Measurements from ENCODE around the gene LHX3.

LHX3 gene

GRCh38 chr9:136191960-136192286 is 13.0 kb downstream of the LHX3 start:
- DNase-seq = no peak
- H3K4me3 ChIP-seq (ENCODE audit: low read depth, low read length) = no peak overlapping the region
- no peaks in the 10 kb centered on the region for H3K36me3 ChIP-seq (replicated peaks)
- H3K27ac ChIP-seq = no peak overlapping the region
- in situ Hi-C loops (cut with HindIII; ENCODE audit: low pct_ligation_motif_present, low sequenced_read_pairs) = no loop called here
- peaks cover 73% of the 10 kb centered on the region for H3K27me3 ChIP-seq (replicated peaks)
- TF ChIP-seq, protein P1, sequence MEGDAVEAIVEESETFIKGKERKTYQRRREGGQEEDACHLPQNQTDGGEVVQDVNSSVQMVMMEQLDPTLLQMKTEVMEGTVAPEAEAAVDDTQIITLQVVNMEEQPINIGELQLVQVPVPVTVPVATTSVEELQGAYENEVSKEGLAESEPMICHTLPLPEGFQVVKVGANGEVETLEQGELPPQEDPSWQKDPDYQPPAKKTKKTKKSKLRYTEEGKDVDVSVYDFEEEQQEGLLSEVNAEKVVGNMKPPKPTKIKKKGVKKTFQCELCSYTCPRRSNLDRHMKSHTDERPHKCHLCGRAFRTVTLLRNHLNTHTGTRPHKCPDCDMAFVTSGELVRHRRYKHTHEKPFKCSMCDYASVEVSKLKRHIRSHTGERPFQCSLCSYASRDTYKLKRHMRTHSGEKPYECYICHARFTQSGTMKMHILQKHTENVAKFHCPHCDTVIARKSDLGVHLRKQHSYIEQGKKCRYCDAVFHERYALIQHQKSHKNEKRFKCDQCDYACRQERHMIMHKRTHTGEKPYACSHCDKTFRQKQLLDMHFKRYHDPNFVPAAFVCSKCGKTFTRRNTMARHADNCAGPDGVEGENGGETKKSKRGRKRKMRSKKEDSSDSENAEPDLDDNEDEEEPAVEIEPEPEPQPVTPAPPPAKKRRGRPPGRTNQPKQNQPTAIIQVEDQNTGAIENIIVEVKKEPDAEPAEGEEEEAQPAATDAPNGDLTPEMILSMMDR (IDR thresholded peaks at IDR 0.05; ENCODE audit: low read depth, low read length, missing control alignments) = no peak

GRCh38 chr9:136191099-136191959 is 13.6 kb downstream of the LHX3 start:
- TF ChIP-seq, protein P1 (IDR thresholded peaks at IDR 0.05; ENCODE audit: low read depth, low read length, missing control alignments) = no peak
- peaks cover 68% of the 10 kb centered on the region for H3K27me3 ChIP-seq (replicated peaks)
- H3K36me3 ChIP-seq (replicated peaks) = no peaks in the 10 kb centered on the region
- H3K27ac ChIP-seq = no peak overlapping the region
- DNase-seq = no peak
- in situ Hi-C loops (cut with HindIII; ENCODE audit: low pct_ligation_motif_present, low sequenced_read_pairs) = no loop called here
- no peak overlapping the region for H3K4me3 ChIP-seq (ENCODE audit: low read depth, low read length)

GRCh38 chr9:136190656-136191055 is 14.3 kb downstream of the LHX3 start:
- Histone ChIP-seq H3K27ac (no peak overlapping the region), H3K36me3 (replicated peaks) (no peaks in the 10 kb centered on the region), H3K27me3 (replicated peaks) (peaks cover 65% of the 10 kb centered on the region), H3K4me3 (ENCODE audit: low read depth, low read length) (no peak overlapping the region)
- in situ Hi-C loops (cut with HindIII; ENCODE audit: low pct_ligation_motif_present, low sequenced_read_pairs) = no loop called here
- TF ChIP-seq, protein P1 (IDR thresholded peaks at IDR 0.05; ENCODE audit: low read depth, low read length, missing control alignments) = no peak
- DNase-seq = no peak

DNA sequence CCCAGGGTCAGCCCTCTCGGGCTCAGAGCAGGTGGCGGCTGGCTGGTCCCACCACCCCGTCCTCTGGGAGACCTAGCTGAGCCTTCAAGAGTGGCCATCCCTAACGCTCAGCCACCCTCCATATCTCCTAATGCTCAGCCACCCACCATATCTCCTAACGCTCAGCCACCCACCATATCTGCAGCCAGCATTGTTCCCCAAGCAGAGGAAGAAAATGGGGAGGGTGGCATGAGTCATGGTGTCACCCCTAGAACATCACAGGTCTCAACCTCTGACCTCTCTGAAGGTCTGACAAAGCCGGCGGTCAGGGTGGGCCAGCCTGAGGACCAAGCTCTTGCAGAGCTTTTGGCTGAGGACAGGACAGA is 14.7 kb downstream of the LHX3 start:
- Histone ChIP-seq H3K27me3 (replicated peaks) (peaks cover 65% of the 10 kb centered on the region), H3K4me3 (ENCODE audit: low read depth, low read length) (no peak overlapping the region), H3K36me3 (replicated peaks) (no peaks in the 10 kb centered on the region), H3K27ac (no peak overlapping the region)
- in situ Hi-C loops (cut with HindIII; ENCODE audit: low pct_ligation_motif_present, low sequenced_read_pairs) = no loop called here
- no peak for DNase-seq
- TF ChIP-seq, protein P1 (IDR thresholded peaks at IDR 0.05; ENCODE audit: low read depth, low read length, missing control alignments) = no peak

DNA sequence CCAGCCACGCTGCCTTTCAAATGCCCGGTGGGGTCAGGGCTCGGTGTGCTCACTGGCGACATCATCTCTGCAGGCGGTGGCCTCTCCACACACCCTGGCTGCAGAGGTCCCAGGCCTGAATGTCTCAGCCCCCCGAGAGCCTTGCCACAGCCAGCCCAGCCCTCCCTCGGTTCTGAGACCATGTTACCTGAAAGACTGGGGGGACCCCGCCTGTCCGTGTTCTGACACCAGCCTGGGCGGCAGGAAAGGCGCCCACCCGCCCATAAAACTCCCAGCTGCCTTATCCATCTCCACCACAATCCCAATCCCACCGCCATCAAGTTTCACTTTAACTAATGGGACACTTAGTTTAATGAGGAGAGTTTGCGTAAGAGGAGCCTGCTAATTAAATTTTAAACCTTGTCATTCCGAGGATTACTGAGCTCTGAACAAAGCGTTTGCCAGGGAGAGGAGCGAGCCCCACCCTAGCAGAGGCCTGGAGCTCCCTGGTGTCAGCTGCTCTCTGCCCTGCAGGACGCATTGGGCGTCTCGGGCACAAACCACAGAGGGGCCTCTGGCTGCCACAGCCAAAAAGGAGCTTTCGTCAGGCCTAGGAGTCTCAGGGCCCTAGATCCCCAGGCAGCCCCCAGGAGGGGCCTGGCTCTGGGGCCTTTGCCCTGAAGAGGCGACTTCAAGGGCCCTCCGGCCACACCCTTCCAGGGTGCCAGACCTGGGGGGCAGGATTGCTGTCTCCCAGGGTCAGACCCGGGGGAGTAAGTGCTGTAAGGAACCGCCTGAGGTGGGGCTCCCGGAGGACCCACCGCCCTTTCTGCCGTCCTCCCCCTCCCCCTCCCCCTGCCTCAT is 15.3 kb downstream of the LHX3 start:
- H3K27ac ChIP-seq = no peak overlapping the region
- H3K36me3 ChIP-seq (replicated peaks) = no peaks in the 10 kb centered on the region
- H3K4me3 ChIP-seq (ENCODE audit: low read depth, low read length) = no peak overlapping the region
- peaks cover 62% of the 10 kb centered on the region for H3K27me3 ChIP-seq (replicated peaks)
- in situ Hi-C loops (cut with HindIII; ENCODE audit: low pct_ligation_motif_present, low sequenced_read_pairs) = no loop called here
- TF ChIP-seq, protein P1 (IDR thresholded peaks at IDR 0.05; ENCODE audit: low read depth, low read length, missing control alignments) = no peak
- no peak for DNase-seq
